ENCODE data around the gene IRGQ.
"Not testable (repeated sequence)": the region's sequence is repeated elsewhere in the genome, so short reads cannot be mapped to it uniquely, and the experiment has no call there.

IRGQ gene

GRCh38 chr19:43640424-43640757 lies 44.5 kb upstream of the IRGQ start:
- no peaks in the 10 kb centered on the region for H3K36me3 ChIP-seq
- no peaks in the 10 kb centered on the region for H3K9me3 ChIP-seq (ENCODE audit: severe bottlenecking)
- no peak for DNase-seq
- no peak overlapping the region for H3K27ac ChIP-seq
- TF ChIP-seq CTCF (IDR thresholded peaks at IDR 0.05; ENCODE audit: low read depth, low read length): no peak
- H3K4me3 ChIP-seq (ENCODE audit: low read depth, low read length): peak overlapping the region; percentile 42
- no peaks in the 10 kb centered on the region for H3K27me3 ChIP-seq (ENCODE audit: insufficient read depth, low read depth, severe bottlenecking)

DNA sequence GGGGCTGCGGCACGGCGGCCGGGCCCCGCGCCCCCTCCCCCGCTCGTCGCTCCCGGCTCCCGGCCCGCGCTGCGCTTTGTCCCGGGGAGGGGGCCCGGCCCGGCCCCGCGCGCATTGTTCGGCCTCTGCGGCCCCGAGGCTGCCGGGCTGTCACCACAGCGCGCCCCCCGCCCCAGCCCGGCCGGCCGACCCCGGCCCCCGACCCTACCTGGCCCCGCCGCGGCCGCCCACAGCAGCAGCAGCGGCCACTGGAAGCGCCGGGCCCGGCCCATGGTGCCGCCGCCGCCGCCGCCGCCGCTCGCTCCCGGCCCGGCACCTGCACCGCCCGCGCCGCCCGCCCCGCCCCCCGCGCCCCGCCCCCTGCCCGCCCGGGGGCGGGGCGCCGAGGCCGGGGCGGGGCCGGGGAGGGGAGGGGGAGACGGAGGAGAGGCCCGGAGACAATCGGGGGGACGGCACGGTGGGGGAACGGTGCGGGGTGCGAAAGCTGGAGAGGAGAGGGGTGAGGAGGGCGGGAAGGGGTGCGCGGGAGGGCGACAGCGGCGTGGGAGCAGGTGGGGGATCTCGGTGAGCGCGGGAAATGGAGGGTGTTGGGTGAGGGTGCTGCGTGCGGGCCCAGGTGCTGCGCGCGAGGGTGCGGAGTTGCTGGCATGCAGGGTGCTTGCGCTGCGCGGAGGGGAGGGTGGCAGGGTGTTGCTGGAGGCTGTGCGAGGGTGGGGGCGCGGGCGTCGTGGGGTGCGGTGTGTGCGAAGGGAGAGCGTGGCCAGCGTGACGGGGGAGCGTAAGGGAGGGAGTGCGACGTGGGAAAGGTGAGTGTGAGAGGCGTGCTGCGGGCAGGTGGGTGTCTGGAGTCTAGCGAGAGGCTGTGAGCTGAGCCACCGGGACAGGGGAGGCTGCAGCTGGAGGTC lies 43.8 kb upstream of the IRGQ start, which contains the start of gene CADM4:
Gene CADM4 (minus strand): TSS at position 332 of the 905 bp plus-strand sequence. CDS start 60 bp downstream, at position 272.
- Histone ChIP-seq H3K4me3 (ENCODE audit: low read depth, low read length) (peak within 1 kb of the TSS; percentile 53), H3K27me3 (ENCODE audit: insufficient read depth, low read depth, severe bottlenecking) (no peaks in the 10 kb centered on the region), H3K36me3 (no peaks in the 10 kb centered on the region), H3K9me3 (ENCODE audit: severe bottlenecking) (no peaks in the 10 kb centered on the region), H3K27ac (peak within 1 kb of the TSS; percentile 36; the same call in 1 of the 2 replicates)
- peak; percentile 50 for DNase-seq
- no peak for TF ChIP-seq CTCF (IDR thresholded peaks at IDR 0.05; ENCODE audit: low read depth, low read length)

DNA sequence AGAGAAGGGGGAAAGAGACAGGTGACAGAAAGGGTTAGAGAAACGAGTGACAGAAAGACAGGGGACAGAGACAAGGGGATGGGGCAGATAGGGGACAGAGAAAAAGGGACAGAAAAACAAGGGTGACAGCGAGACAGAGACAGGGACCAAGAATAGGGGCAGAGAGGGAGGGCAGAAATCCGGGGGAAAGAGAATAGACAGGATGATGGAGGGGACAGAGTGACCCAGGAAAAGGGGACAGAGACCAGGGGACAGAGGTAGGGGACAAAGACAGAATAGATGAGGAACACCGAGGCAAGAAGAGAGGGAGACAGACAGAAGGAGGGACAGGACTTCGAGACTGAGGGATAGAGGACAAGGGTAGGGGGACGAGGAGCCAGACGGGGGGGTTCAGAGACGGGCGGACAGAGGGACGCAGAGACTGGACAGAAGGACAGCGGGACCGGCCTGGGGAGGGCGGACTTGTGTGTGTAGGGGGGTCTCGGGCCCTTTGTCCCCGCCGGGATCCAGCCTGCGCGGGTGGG lies 43.1 kb upstream of the IRGQ start:
- H3K36me3 ChIP-seq: no peaks in the 10 kb centered on the region
- no peak for DNase-seq
- H3K9me3 ChIP-seq (ENCODE audit: severe bottlenecking): no peaks in the 10 kb centered on the region
- TF ChIP-seq CTCF (IDR thresholded peaks at IDR 0.05; ENCODE audit: low read depth, low read length): no peak
- H3K27me3 ChIP-seq (ENCODE audit: insufficient read depth, low read depth, severe bottlenecking): no peaks in the 10 kb centered on the region
- H3K4me3 ChIP-seq (ENCODE audit: low read depth, low read length): peak overlapping the region; percentile 53
- no peak overlapping the region for H3K27ac ChIP-seq

DNA sequence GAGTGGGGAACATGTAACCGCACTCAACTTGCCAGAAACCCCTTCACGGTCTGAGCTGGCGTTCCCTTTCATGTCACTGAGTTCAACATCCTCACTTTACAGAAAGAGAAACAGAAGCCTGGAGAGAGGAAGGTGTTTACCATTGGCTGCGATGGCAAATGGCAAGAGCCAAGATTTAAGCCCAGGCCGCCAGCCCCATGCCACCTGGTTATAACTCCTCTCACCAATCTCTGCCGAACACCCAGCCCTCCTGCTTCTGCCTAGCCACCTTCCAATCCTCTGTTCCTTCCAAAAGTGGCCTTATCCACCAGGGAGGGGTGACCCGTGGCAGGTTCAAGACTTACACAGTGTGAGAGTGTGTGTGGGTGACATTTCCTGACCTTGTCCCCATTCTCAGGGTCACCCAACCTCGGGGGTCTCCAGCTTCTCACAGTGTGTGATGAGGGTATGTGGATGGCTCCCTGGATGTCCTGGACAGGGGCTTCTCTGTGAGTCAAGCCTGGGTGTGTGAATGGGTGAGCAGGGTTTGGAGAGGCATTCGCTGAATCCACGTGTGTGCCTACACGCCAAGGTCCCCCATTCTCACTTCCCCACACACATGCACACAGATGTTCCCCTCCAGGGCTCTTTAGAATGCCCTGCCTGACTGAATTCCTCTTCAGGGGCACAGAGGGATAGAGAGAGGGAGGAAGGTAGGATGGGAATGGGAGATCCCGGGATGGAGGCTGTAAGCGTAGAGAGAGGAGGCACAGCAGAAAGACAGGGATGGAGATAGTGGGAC lies 42.5 kb upstream of the IRGQ start:
- H3K27ac ChIP-seq: no peak overlapping the region
- H3K9me3 ChIP-seq (ENCODE audit: severe bottlenecking): no peaks in the 10 kb centered on the region
- H3K36me3 ChIP-seq: no peaks in the 10 kb centered on the region
- no peak for TF ChIP-seq CTCF (IDR thresholded peaks at IDR 0.05; ENCODE audit: low read depth, low read length)
- H3K27me3 ChIP-seq (ENCODE audit: insufficient read depth, low read depth, severe bottlenecking): no peaks in the 10 kb centered on the region
- DNase-seq: no peak
- H3K4me3 ChIP-seq (ENCODE audit: low read depth, low read length): peak overlapping the region; percentile 53; the same call in 1 of the 2 replicates

DNA sequence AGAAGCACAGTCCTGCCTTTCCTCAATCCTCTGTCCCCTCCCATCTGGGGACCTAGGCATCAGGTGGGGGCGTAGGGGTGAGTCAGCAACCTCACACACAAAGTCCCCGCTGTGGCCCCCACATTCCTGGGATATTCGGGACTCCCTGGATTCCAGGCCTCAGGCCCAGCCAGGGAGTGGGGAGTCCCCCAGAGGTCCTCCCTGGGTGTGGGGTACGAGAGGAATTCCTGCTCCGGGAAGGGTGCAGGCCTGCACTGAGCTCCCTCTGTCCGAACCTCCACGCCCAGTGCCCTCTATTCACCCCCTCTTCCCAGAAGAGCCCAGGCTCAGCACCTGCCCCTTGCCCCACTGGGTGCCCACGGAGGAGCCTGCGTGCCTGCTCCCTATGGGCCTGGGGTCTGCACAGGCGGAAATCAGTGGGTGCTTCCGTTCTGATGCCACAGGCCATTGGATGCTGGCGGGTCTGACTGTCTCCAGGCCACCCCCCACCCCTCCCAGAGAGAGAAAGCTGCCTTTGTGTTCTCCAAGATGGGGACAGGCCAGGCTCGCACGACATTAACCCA lies 40.3 kb upstream of the IRGQ start:
- H3K27ac ChIP-seq: no peak overlapping the region
- no peaks in the 10 kb centered on the region for H3K9me3 ChIP-seq (ENCODE audit: severe bottlenecking)
- TF ChIP-seq CTCF (IDR thresholded peaks at IDR 0.05; ENCODE audit: low read depth, low read length): no peak
- DNase-seq: no peak
- H3K27me3 ChIP-seq (ENCODE audit: insufficient read depth, low read depth, severe bottlenecking): no peaks in the 10 kb centered on the region
- no peaks in the 10 kb centered on the region for H3K36me3 ChIP-seq
- no peak overlapping the region for H3K4me3 ChIP-seq (ENCODE audit: low read depth, low read length)

- not testable (repeated sequence) for H3K9me3 ChIP-seq (ENCODE audit: severe bottlenecking); H3K27me3 ChIP-seq (ENCODE audit: insufficient read depth, low read depth, severe bottlenecking); H3K4me3 ChIP-seq (ENCODE audit: low read depth, low read length); H3K27ac ChIP-seq; H3K36me3 ChIP-seq
- DNase-seq: peak; percentile 40
These were observed 39.6 kb upstream of the IRGQ start for GRCh38 chr19:43635561-43635940.
